Left lung (tissue), 14 donors: ENCODE results near the gene ZNF408. TPM values are rescaled to one million over a fixed set of nuclear protein-coding genes. Genes with fewer than 3 reads are reported as not detected.

Experiments used
- ATAC-seq: fragments of 200-7000 bp; cut with Tn5 transposase; one replicate; pipeline ENCODE4 v1.9.1; 2020; ENCODE audit warnings: moderate library complexity
- DNase-seq, 4 donors: peaks; one replicate each; pipeline ENCODE4 v3.0.0-alpha.2; 2013 to 2020
- H3K27ac ChIP-seq, 2 donors: fragments of 200-600 bp; sonication (generic) in 1 of 2; one replicate each; pipeline versions ENCODE4 v1.5.0 to v1.8.0; 2020 to 2021
- H3K27me3 ChIP-seq, 2 donors: fragments of 200-600 bp; sonication (generic) in 1 of 2; one replicate each; pipeline versions ENCODE4 v1.5.0 to v1.8.0; 2020 to 2021
- H3K36me3 ChIP-seq, 2 donors: fragments of 200-600 bp; sonication (generic) in 1 of 2; one replicate each; pipeline versions ENCODE4 v1.5.0 to v1.8.0; 2020 to 2021
- H3K4me1 ChIP-seq, 2 donors: fragments of 200-600 bp; one replicate each; pipeline ENCODE4 v1.8.0; 2021
- H3K4me3 ChIP-seq, 2 donors: fragments of 200-600 bp; sonication (generic) in 1 of 2; one replicate each; pipeline versions ENCODE4 v1.5.0 to v1.8.0; 2020 to 2021; ENCODE audit warnings: mild to moderate bottlenecking in 1 of 2
- H3K9me3 ChIP-seq, 2 donors: fragments of 200-600 bp; sonication (generic) in 1 of 2; one replicate each; pipeline versions ENCODE4 v1.5.0 to v1.8.0; 2020 to 2021
- CTCF ChIP-seq, 2 donors: fragments of 200-600 bp; sonication (generic) in 1 of 2; IDR thresholded peaks; one replicate each; pipeline versions ENCODE4 v1.5.0 to v1.8.0; 2021; ENCODE audit warnings: antibody characterized with exemption in 2 of 2
- intact Hi-C, 2 donors: fragments of 100-400 bp; cut with DNase I; formaldehyde crosslinking; loops; one replicate each; pipeline versions ENCODE4 v1.11.2 to v1.14.2; 2022
- long read RNA-seq, 12 donors: library from polyadenylated mRNA in 2 of 12; unstranded in 2 of 12; transcript quantifications; one replicate each; pipeline ENCODE4 v2.0.0 and lab custom pipeline, GENCODE V29; 2019 to 2026
- polyA plus RNA-seq, 6 donors: library from polyadenylated mRNA; unstranded; fragments of 120-200 nt; gene quantifications; one replicate each; pipeline ENCODE4 v1.2.1, GENCODE V29; 2013; ENCODE audit not compliant: insufficient read length in 6 of 6
- total RNA-seq, 2 donors: library from RNA; stranded (reverse); fragmentation: NEBNext Ultra II Directional; extraction: Animal tissue kit (Norgen Biotek cat#: 25700); gene quantifications; one replicate each; pipeline ENCODE4 v1.2.1, GENCODE V29; 2021
- donor health status: DM: no; HTN: yes; CAD: no.
- donor health status: DM: no; HTN: no; CAD: no.

Gene ZNF408
- total RNA-seq (1 to 10 TPM; 5.8 to 8.6 TPM), polyA plus RNA-seq (10 to 100 TPM in 4 of 6 donors, 1 to 10 TPM in 2; 9.4 to 11.6 (median 10.7) TPM)
- long read RNA-seq, donor 1, transcript ZNF408-201 (5 exons, 2,442 nt), result major isoform, 9 of 13 reads
- long read RNA-seq, donor 1, partial matches to known transcripts, result 0 of 13 reads
- long read RNA-seq, donor 1, other reads (novel, unspliced or antisense), result 0 of 13 reads
- long read RNA-seq, donor 2, transcript ZNF408-201 (5 exons, 2,442 nt), result major isoform, 6 of 6 reads
- long read RNA-seq, donor 2, partial matches to known transcripts, result 0 of 6 reads
- long read RNA-seq, donor 2, other reads (novel, unspliced or antisense), result 0 of 6 reads
- long read RNA-seq, donor 3, partial matches to known transcripts, result 0 of 5 reads
- long read RNA-seq, donor 3, other reads (novel, unspliced or antisense), result 0 of 5 reads
- long read RNA-seq, donor 4, transcript ZNF408-201 (5 exons, 2,442 nt), result major isoform, 7 of 8 reads
- long read RNA-seq, donor 4, partial matches to known transcripts, result 0 of 8 reads
- long read RNA-seq, donor 4, other reads (novel, unspliced or antisense), result 0 of 8 reads
- long read RNA-seq, donor 5, transcript ZNF408-201 (5 exons, 2,442 nt), result major isoform, 8 of 8 reads
- long read RNA-seq, donor 5, partial matches to known transcripts, result 0 of 8 reads
- long read RNA-seq, donor 5, other reads (novel, unspliced or antisense), result 0 of 8 reads
- long read RNA-seq, donor 6, partial matches to known transcripts, result 0 of 5 reads
- long read RNA-seq, donor 6, other reads (novel, unspliced or antisense), result 0 of 5 reads
- long read RNA-seq, donor 7, transcript ZNF408-201 (5 exons, 2,442 nt), result major isoform, 5 of 5 reads
- long read RNA-seq, donor 7, partial matches to known transcripts, result 0 of 5 reads
- long read RNA-seq, donor 7, other reads (novel, unspliced or antisense), result 0 of 5 reads
- long read RNA-seq, donor 8, transcript ZNF408-201 (5 exons, 2,442 nt), result major isoform, 8 of 8 reads
- long read RNA-seq, donor 8, partial matches to known transcripts, result 0 of 8 reads
- long read RNA-seq, donor 8, other reads (novel, unspliced or antisense), result 0 of 8 reads
- long read RNA-seq, donor 9, result 0 reads
- long read RNA-seq, donor 10, transcript ZNF408-201 (5 exons, 2,442 nt), result major isoform, 6 of 8 reads
- long read RNA-seq, donor 10, partial matches to known transcripts, result 0 of 8 reads
- long read RNA-seq, donor 10, other reads (novel, unspliced or antisense), result 1 of 8 reads
- long read RNA-seq, donor 11, transcript ZNF408-201 (5 exons, 2,442 nt), result major isoform, 6 of 15 reads
- long read RNA-seq, donor 11, partial matches to known transcripts, result 9 of 15 reads
- long read RNA-seq, donor 11, other reads (novel, unspliced or antisense), result 0 of 15 reads
- long read RNA-seq, donor 12, partial matches to known transcripts, result 0 of 8 reads
- long read RNA-seq, donor 12, other reads (novel, unspliced or antisense), result 0 of 8 reads

- peak within 1 kb of the TSS; percentile 97 to 98 for H3K4me3 ChIP-seq
- DNase-seq (peak; percentile 98 to 100 (median 99)), ATAC-seq (peak; percentile 98)
- H3K9me3 ChIP-seq, result no peaks in the 10 kb centered on the region
- H3K27me3 ChIP-seq, result no peaks in the 10 kb centered on the region
- intact Hi-C loops, result no loop called here
- no peak for TF ChIP-seq CTCF (IDR thresholded peaks at IDR 0.05)
- peaks cover 5 to 49% of the 10 kb centered on the region in 2 donors for H3K36me3 ChIP-seq
- peaks cover 18 to 62% of the 10 kb centered on the region in 2 donors for H3K4me1 ChIP-seq
- H3K27ac ChIP-seq, result peak within 1 kb of the TSS; percentile 88 to 94
These were observed at the start of gene ZNF408, which contains the start of gene ARHGAP1 for GRCh38 chr11:46700241-46701077. TSS of gene ZNF408 (plus strand) at chr11:46701031. CDS start at chr11:46701048, 17 bp downstream. TSS of gene ARHGAP1 (minus strand) at chr11:46700619. CDS start at chr11:46696107, 4,512 bp downstream.

GRCh38 chr11:46655631-46656030 is 45.2 kb upstream of the ZNF408 start:
- Histone ChIP-seq H3K27me3 (no peaks in the 10 kb centered on the region), H3K4me1 (peaks cover 0 to 5% of the 10 kb centered on the region in 2 donors), H3K4me3 (no peak overlapping the region), H3K36me3 (peaks cover 0 to 98% of the 10 kb centered on the region in 2 donors), H3K9me3 (no peaks in the 10 kb centered on the region), H3K27ac (no peak overlapping the region)
- no peak for ATAC-seq
- intact Hi-C loops, result no loop called here
- TF ChIP-seq CTCF (IDR thresholded peaks at IDR 0.05), result no peak
- DNase-seq, result no peak

- H3K9me3 ChIP-seq, result no peaks in the 10 kb centered on the region
- no peak for DNase-seq
- H3K27me3 ChIP-seq, result no peaks in the 10 kb centered on the region
- no peak for ATAC-seq
- H3K4me1 ChIP-seq, result peaks cover 0 to 5% of the 10 kb centered on the region in 2 donors
- no peak for TF ChIP-seq CTCF (IDR thresholded peaks at IDR 0.05)
- H3K27ac ChIP-seq, result no peak overlapping the region
- intact Hi-C loops, result no loop called here
- no peak overlapping the region for H3K4me3 ChIP-seq
- H3K36me3 ChIP-seq, result peaks cover 0 to 98% of the 10 kb centered on the region in 2 donors
These were observed 43.6 kb upstream of the ZNF408 start for GRCh38 chr11:46657186-46657585.

- Histone ChIP-seq H3K4me1 (peaks cover 0 to 5% of the 10 kb centered on the region in 2 donors), H3K36me3 (peaks cover 0 to 98% of the 10 kb centered on the region in 2 donors), H3K27me3 (no peaks in the 10 kb centered on the region), H3K9me3 (no peaks in the 10 kb centered on the region), H3K27ac (no peak overlapping the region), H3K4me3 (no peak overlapping the region)
- no peak for TF ChIP-seq CTCF (IDR thresholded peaks at IDR 0.05)
- intact Hi-C loops, result no loop called here
- ATAC-seq, result no peak
- DNase-seq, result no peak
These were observed 42.6 kb upstream of the ZNF408 start for GRCh38 chr11:46658259-46658658.
